CD4-positive, alpha-beta T cell treated with Interferon alpha-2 for 1 hour (primary cell): ENCODE measurements around the gene SFXN1.

Source experiments
- DNase-seq, 2 donors: peaks; one replicate each; pipeline ENCODE4 v3.0.0-alpha.2; 2020 to 2022

Gene SFXN1

DNA sequence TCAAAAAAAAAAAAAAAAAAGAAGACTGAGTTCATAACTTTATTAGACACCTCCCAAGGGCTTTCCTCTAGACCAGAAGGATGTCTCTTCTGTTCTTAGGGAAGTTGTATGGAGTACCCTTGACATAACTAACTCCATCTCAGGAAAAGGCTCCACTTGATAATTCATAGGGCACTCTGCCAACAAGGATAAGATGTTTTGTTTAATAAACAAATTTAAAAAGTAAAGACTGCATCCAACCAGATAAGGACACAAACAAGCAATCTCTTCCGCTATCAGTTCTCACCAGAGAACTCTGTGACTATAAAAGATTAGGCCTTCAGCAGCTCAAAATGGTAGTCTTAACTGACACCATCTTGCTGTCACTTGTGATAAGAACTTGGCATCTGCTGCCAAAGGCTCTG is 65.8 kb downstream of the SFXN1 start:
- DNase-seq = no peak

DNA sequence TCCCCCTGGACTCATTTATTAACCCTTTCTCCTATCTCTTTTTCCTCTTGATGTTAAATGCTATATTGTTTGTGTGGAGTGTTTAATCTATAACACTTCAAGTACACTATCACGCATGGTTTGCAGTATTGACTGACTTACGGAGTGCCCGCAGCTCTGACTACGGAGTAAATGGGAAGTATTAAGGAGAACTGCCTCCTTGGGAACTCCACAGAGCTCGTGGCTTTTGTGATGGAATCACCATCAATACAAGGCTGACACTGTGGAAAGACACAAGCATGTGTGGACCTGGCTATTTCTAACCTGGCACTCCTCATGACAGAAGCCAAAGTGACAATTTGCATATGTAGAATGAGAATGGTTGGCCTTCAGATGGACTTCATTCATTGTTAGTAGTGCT is 66.2 kb downstream of the SFXN1 start:
- no peak for DNase-seq

DNA sequence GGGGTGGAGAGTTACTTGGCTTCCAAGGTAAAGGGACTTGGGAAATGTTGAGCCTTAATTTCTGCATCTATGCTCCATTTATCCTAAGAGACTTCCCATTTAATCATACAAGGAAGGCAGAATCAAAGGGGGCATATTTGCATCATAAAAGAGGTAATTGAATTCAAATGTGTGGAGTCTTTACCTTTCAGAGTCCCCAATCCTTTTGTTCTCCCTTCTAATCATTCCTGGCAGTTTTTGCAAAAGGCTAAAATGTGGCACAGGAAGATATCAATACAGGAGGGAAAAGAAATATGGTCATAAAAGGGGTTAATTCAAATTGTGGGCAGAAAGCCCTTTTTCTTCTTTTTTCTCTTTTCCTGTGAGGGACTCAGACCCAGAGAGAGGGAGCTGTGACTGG is 69.5 kb downstream of the SFXN1 start:
- no peak for DNase-seq

DNA sequence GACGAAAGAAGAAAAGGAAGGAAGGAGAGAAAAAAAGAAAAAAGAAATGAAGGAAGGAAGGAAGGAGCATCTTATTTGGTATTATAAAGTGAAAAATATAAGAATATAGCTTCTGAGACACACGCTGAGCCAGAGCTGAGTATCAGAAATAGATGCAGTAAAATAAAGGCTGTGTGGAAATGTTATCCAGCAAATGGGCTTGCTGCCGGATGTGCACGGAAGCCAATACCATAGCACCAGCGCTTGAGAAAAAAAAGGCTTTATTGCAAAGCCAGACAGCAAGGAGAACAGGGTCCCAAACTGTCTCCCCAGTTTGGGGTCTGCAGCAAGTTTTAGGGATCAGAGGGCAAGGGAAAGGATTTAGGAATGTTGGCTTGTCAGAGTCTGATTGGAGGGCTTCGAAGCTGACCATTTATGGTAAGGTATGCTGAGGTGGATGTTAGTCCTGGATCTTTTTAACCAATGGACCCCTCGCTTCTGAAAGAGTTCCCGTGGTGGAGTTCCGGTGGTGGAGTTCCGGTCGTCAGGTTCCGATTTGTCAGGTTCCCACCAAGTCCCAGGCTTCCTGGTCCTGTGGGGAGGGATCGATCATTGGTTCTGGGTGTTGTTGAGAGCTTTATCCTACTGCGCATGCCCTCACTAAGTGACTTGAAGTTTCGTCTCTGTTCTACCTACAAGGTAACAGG is 70.4 kb downstream of the SFXN1 start:
- DNase-seq = no peak

DNA sequence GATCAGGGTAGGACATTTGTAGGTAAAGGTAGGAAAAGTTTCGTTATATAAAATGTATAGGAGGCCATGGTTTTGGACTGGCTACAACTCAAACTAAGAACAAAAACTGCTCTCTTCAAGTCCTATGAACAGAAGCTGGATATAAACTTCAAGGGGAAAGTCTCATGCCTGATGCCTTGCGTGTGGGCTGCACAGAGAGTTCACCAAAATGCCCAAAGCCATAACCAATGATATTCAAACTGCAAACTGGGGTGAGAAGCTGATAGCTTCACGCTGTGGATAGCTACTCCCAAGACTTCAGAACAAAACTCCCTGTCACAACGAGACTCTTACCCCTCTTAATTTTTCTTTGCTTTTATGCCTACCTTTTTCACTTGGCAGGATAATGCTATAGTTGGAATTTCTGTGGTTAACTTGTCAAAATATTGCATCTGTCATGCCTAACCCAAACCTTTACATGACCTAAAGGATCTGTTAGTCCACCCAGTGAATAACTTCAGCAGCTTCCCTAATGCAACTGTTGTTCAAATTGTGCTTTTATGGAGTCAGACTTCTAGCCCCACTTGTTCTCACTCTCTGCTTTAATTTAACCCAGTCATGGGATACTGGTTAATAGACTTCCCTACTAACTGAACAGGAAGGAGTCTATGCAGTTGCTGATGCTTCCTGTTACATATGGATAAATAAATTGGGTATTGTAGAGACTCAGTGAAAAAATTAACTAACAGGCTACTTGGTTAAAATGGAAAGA is 71.9 kb downstream of the SFXN1 start:
- DNase-seq = no peak

DNA sequence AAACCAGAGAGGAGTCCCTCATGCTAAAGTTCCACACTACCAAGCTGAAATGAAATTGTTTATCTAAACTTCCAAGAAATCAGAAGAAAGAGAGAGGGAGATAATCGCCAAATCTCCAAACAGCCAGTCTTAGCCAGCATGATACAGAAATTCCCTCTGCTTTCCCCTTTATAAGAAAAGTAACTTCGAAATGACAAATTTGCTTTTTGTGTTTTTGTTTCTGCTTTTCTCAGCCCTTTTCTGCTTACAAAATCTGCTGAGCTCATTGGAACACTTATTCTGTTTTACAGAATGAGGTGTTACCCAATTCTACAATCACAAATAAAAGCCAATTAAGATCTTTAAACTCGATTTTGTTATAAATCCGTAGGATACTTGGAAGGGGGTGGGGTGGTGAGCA is 72.9 kb downstream of the SFXN1 start:
- no peak for DNase-seq

DNA sequence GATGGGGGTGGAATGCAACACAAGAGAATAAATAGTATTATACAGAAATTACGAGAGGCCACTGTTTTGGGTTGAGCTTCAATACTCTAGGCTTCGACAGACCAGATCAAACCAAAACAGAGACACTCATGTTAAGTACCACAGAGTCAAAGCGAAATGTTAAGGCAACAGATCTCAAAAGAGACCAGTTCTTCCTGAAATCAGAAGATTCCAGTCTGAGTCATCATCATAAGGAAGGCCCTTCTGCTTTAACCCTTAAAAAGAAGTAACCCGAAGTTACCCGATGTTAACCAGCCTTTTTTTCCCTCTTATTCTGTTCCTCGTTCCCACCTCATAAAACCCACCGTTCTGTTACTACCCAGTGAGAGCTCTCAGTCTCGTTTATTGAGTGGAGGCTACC is 75.9 kb downstream of the SFXN1 start:
- no peak for DNase-seq

DNA sequence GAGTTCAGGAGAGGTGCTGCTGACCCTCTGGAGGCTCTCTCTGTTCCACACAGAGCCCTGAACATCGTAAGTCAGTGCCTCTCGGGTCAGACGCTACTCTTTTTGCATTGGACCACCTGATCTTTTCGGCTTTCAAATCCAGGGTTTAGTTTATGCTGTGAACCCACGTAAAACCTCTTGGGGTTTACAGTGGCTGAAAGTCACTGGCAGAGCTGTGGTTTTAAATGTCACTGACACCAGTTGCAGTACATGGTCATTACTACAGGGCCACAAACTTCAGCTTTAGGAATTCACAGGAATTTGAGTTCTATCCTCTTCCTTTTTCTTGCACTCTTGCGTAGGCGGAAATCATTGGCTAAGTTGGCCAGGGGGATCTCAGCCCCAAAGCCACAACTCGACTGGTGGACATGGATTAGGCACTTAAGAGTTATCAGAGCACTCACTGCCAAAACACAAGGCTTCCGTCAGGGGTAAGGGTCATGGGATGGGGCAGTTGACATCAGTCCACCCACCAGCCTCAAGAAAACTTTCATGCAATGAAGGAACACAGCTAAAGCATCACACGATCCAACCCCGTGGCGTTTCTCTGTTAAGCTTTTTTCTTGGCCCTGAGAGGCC is 76.9 kb downstream of the SFXN1 start:
- DNase-seq = no peak

DNA sequence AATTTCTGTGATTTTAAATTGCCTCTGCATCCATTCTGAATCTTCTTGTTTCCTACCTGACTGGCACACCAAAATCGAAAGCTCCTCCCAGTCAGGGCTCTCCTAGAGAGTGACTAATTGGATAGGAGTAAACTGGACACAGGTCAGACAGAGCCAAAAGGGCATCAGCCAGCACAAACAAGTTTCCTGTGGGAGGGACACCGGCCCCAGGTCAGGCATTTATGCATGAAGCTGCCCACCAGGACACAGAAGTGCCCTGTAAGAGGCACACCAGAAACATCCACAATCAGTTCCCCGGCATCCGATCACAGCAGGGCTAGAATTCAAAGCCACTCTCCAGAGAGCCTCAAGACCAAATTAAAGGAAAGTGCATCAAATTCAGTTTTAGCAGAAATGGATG is 78.4 kb downstream of the SFXN1 start:
- no peak for DNase-seq

DNA sequence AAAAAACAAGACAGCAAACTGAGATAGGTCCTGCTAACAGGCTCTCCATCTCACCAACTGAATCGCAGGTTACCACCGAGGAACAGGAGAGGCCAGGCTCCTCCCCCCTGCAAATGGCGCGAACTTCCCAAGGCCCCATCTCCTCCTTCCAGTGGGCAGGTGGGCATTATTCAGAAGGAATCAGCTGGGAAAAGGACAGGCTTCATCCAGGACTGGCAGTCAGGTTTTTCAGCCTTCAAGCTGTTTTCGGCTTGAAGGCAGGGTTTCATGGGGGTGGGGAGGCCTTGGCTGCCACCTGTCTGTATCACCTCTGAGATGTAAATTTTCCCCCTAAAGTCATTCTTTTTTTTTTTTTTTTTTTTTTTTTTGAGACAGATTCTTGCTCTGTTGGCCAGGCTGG is 79.4 kb downstream of the SFXN1 start:
- no peak for DNase-seq

DNA sequence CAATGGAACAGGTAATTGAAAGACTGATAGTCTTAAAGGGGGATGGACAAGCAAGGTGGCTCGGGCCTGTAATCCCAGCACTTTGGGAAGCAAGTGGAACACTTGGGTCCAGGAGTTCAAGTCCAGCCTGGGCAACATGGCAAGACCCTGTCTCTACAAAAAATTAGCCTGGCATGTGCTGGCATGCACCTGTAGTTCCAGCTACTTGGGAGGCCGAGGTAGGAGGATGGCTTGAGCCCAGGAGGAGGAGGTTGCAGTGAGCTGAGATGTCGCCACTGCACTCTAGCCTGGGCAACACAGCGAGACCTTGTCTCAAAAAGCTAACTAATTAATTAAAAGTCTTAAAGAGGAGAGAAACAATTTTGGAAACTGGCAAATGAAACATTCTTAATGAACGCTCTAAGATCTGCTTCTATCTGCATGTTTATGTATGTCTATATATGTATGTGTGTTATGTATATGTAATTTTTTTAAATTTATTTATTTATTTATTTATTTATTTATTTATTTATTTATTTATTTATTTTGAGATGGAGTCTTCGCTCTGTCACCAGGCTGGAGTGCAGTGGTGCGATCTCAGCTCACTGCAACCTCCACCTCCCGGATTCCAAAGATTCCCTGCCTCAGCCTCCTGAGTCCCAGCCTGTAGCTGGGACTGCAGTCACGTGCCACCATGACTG is 80.6 kb downstream of the SFXN1 start:
- DNase-seq = no peak

DNA sequence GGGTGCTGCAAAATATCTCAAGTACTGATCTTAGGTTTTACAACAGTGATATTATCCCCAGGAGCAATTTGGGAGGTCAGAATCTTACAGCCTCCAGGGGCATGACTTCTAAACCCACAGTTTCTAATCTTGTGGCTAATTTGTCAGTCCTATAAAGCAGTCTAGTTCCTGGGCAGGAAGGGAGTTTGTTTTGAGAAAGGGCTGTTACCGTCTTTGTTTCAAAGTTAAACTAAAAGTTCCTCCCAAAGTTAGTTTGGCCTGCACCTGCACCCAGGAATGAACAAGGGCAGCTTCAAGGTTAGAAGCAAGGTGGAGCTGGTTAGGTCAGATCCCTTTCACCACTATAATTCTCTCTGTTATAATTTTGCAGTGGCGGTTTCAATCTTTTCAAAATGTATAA is 81.7 kb downstream of the SFXN1 start:
- no peak for DNase-seq

DNA sequence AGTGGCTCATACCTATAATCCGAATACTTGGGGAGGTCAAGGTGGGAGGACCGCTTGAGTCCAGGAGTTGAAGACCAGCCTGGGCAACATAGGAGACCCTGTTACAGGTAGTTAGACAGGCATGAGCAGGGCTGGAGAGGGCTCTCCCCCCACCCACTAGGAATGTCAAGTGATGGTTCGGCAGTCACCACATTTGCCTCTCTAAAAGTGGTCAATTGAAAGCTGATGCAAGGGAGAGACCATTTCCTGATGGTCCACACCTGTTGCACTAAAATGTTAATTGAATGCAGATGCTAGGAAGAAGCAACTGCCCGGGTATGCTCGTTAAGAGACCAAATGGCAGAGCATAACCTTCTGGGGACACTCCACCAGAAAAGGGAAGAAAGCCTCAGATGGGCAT is 82.7 kb downstream of the SFXN1 start:
- no peak for DNase-seq

DNA sequence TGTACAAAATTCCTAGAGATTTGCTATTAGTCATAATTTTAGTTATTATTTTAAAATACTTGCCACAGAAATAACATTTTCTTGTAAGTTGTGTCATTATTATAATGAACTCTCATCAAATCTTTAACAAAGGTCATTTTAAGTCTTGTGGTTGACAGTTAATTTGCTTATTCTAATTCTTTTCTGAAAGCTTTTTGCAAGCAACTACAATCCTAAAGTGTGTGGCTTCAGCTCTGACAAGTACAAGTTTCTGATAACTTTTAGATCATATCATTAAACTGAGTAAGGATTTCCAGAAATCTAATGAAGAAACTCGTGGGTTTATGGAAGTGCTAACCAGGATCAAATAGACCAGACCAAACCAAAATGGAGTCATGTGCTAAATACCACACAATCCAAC is 86.4 kb downstream of the SFXN1 start:
- DNase-seq = no peak

DNA sequence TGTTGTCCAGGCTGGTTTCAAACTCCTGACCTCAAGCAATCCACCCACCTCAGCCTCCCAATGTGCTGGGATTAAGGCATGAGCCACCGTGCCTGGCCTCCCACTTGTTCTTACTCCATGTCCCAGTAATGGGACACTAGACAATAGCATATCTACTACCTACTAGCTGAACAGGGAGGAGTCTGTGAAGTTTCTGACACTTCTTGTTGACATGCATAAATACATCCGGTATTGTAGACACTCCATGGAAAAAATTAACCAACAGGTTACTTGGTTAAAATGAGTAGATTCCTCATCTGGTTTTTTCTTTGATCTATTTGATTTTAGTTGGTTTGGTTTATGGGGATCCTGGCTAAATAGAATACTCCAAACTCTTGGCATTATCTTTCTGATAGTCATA is 88.3 kb downstream of the SFXN1 start:
- DNase-seq = no peak

DNA sequence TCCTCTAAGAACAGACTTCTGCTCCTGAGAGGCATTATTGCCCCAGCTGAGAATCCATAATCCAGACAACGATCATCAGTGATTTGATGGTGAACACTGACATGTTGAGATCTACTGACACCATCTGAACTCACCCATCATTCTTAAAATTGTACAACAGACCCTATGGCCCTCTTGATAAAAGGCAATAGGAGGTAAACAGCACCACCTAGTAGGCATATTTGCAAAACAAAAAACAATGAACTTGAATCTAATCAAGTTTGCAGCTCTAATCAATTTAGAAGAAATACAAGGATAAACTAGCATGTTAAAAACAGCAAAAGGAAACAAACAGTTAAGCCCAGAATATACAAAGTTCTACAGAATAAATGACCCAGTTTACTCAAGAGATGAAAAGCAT is 89.6 kb downstream of the SFXN1 start:
- no peak for DNase-seq

DNA sequence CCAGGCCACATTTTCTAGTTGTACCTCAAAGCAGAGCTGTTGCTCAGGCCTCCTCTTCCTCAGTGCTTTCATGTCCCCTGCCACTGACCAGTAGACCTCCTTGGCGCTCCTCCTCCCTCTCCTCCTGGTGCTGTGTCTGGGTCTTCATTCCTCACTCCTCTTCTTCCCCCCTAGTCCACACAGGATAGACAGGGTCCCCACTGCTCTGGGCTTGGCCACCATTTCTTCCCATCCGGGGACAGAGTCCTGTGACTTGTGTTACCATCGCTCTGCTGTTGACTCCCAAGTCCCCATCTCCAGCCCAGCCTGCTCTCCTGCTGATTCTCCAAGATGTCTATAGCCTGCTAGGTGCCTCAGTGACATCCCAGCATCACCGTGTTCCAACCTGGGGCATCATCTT is 91.3 kb downstream of the SFXN1 start:
- DNase-seq = no peak

DNA sequence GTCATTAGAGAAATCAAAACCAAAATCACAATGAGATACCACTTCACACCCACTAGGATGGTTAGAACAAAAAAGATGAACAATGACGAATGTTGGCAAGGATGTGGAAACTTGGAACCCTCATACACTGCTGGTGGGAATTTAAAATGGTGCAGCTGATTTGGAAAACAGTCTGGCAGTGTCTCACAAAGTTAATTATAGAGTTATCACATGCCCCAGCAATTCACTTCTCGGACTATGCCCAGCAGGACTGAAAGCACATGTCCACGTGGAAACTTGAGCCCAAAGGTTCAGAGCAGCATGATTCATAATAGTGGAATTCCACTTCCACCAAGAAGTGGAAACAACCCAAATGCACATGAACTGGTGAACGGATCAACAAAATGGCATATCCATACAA is 94.5 kb downstream of the SFXN1 start:
- no peak for DNase-seq

DNA sequence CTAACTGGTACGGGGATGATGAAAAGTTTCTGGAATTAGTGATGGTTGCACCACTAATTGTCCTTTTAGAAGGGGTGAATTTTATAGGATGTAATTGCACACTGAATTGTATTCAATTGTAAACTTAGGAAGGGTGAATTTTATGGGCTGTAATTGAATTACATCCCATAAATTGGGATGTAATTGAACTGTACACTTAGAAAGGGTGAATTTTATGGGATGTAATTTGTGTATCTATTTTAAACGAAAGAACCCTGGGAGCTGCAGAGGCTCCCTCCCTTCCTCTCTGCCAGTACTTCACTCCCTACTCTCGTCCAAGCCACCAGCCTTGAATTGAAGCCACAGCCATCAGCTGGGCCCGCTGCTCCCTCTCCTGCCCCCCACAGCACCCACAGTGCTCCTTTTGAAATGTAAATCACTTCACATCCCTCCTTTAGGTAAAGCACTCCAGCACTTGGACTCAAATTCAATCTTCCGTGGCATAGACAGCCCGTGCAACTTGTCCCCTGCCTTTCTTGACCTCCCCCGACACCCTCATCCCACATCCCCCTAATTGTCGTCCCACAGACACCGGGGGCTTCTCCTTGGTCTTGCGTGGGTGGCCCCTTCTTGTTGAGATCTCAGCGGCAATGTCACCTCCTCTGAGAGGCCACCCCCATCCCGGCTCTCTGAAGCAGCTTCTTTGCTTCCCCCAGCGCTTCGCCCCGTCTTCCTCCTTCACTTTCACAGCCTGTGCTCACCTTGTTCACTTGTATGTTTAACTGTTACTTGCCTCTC is 95.3 kb downstream of the SFXN1 start:
- no peak for DNase-seq

DNA sequence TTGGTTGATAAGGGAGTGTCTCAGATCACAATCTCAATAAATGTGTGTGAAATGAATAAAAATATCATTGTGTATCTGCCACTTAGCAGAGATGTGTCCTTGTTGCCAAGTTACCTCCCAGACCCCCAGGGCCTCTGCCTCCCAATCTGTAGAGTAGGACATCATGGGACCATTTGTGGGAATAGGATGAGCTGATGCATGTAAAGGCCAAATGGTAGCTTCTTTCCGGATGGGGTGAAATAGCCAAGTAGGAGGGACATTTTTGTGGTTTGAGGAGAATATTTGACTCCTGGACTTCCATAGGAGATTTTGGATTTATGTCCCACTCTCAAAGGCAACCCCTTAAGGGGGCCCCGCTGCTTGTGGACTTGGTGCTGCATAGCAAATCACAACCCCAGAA is 96.9 kb downstream of the SFXN1 start:
- DNase-seq = no peak

DNA sequence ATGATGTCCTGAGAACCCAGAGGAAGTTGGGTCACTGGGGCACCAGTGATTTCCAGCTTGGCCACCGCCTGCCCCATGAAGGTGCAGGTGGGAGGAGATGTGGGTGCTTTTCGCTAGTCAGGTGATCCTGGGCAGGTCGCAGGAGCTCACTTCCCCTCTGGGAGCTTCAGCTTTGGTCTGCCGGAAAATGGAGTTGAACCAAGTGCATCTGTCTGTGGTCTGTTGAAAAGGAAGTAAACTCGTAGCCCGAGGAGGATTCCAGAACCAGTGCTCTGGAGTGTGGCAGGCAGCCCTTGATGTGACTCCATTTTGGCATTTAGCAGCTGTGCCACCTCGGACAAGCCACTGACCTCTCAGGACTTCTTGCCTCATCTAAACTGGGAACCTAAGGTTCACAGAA is 97.7 kb downstream of the SFXN1 start:
- no peak for DNase-seq

DNA sequence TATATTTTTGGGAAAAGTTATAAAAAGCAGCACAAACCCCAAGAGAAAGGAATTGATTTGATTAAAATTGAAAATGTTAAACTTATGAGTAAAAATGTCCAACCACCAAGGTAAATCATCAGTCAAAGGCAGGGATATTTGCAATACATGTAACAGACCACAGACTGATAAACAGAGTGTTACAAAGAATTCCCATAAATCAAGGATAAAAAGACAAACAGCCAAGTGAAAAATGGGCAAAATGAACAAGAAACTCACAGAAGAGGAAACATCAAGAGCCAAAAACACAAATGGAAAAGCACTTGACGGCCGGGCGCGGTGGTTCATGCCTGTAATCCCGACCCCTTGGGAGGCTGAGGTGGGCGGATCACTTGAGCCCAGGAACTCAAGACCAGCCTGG is 98.2 kb downstream of the SFXN1 start:
- DNase-seq = no peak
